ENCODE measurements around the gene MAP9.
"Not testable (repeated sequence)": the region's sequence is repeated elsewhere in the genome, so short reads cannot be mapped to it uniquely, and the experiment has no call there.

MAP9 gene

DNA sequence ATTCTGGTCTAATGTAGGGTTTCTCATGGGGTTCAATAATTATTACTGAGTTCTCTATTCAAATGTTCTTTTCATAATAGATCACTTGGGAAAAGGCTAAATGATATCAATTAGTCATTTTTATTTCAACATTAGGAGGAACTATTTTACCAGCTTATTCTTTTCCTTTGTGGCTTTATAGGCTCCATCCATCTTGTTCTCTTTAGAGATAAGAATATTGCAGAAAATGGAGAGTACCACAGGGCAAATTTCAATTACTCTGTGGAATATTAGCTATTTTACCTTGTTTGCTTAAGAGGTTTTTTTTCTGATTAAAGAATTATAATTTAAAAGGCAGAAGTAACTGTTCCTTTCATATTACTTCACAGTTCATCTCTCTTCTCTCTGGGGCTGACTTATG, 55.8 kb downstream of the MAP9 start:
- no peaks in the 10 kb centered on the region for H3K36me3 ChIP-seq (ENCODE audit: insufficient read depth, low read length)
- H3K4me1 ChIP-seq (ENCODE audit: insufficient read depth, low read length), result no peaks in the 10 kb centered on the region; the same call in 1 of the 2 replicates

DNA sequence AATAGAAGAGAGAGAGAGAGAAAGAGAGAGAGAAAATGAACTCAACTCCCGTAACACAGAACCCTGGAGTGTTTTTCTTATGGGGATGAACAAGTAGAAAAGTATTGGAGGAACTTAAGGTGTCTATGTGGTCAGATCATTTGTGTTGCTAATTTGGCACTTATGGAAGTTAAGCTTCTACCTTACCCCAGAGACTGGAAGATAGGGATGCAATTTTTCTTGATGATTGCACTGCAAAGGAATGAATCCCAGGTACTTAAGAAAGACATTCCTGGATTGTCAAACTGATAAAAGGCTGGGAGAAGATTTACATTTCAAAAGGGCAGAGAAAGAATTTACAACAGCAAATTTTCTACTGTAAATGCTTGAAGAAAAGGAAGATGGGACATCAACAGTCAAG, 57.2 kb downstream of the MAP9 start:
- Histone ChIP-seq H3K9ac (ENCODE audit: low read depth, low read length) (no peak overlapping the region), H3K9me3 (ENCODE audit: control insufficient read depth, insufficient read depth, low read length) (peaks cover 2% of the 10 kb centered on the region), H3K36me3 (ENCODE audit: insufficient read depth, low read length) (no peaks in the 10 kb centered on the region), H3K4me1 (ENCODE audit: insufficient read depth, low read length) (no peaks in the 10 kb centered on the region; the same call in 1 of the 2 replicates)

More for the DNA sequence above, 55.8 kb downstream of the MAP9 start:
- no peak overlapping the region for H3K9ac ChIP-seq (ENCODE audit: low read depth, low read length)
- peaks cover 2% of the 10 kb centered on the region for H3K9me3 ChIP-seq (ENCODE audit: control insufficient read depth, insufficient read depth, low read length)

DNA sequence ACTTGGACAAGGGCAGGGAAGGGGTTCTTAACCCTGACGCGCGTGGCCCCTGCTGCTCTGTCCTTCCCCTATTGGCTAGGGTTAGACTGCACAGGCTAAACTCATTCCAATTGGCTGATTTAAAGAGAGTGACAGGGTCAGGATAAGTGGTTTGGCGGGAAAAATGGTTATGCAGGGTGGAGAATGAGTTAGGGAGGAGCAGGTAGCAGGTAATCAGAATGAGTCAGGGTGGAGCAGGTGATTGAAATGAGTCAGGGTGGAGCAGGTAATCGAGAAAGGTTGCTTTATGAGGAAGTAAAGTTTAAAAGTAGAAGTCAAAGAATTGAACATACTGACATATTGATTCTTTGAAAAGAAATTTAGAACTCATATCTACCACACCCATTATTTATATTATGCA, 64.7 kb downstream of the MAP9 start:
- H3K9me3 ChIP-seq (ENCODE audit: control insufficient read depth, insufficient read depth, low read length); H3K36me3 ChIP-seq (ENCODE audit: insufficient read depth, low read length); H3K9ac ChIP-seq (ENCODE audit: low read depth, low read length); H3K4me1 ChIP-seq (ENCODE audit: insufficient read depth, low read length): not testable (repeated sequence)

DNA sequence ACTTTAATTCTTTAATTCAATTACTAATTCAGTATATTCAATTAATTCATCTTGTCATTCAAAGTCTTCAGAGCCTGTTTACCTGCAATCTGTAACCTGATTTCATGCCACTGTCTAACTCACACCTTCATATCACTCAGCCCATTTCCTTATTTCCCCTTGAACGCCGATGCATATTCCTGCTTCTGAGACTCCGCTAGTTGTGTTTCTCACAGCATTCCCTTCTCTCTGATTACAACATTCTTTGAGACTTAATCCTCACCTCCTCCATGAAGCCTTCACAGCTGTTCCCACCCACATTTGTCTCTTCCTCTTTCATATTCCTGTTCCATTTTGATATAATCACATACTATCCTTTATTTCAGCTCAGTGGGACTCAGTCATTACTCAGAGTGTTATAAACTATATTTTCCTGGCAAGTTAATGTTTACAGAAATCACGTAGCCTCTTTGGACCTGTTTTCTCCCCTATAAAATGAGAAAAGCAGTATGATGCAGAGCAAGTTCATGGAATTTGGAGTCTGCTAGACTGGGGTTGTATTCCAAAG, 69.0 kb downstream of the MAP9 start:
- no peaks in the 10 kb centered on the region for H3K9me3 ChIP-seq (ENCODE audit: control insufficient read depth, insufficient read depth, low read length)
- H3K36me3 ChIP-seq (ENCODE audit: insufficient read depth, low read length), result no peaks in the 10 kb centered on the region
- no peaks in the 10 kb centered on the region for H3K4me1 ChIP-seq (ENCODE audit: insufficient read depth, low read length)
- H3K9ac ChIP-seq (ENCODE audit: low read depth, low read length), result no peak overlapping the region

DNA sequence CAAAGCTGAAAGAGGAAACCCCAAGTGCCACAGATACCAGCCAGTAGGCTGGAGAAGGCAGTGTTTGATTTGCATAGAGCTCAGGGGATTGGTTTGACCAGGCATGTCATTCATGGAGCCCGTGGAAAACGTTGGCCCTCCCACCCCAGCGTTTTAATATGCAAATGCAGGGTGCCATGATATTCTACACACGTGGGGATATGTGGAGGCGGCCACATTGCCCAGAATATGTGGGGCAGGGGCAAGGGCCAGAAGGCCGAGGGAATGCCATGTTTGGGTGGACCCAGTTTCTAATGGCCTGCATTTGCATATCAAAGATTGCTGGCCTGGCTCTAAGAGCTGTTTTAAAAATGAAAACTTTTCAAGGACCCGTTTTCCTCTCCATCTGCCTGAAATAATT, 71.1 kb downstream of the MAP9 start:
- Histone ChIP-seq H3K9me3 (ENCODE audit: control insufficient read depth, insufficient read depth, low read length) (no peaks in the 10 kb centered on the region), H3K4me1 (ENCODE audit: insufficient read depth, low read length) (no peaks in the 10 kb centered on the region), H3K9ac (ENCODE audit: low read depth, low read length) (no peak overlapping the region), H3K36me3 (ENCODE audit: insufficient read depth, low read length) (no peaks in the 10 kb centered on the region)

DNA sequence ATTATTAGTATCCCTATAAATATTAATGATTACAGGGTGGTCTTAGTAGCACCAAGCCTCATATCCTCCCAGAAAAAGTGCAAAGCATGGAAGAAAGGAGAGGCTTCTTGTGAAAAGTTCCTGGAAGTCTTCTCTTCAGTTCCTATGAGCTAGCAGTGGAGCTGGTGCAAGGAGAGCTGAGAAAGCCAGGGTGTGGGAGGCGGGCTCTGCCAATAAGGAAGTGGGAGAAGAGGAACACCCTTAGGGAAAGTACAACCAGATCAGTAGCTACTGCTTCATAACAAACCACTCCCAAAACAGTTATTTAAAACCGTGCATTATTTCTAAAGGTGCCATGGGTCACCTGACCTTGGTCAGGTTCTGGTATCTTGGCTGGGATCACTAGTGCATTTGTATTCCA, 72.4 kb downstream of the MAP9 start:
- Histone ChIP-seq H3K9ac (ENCODE audit: low read depth, low read length) (no peak overlapping the region), H3K4me1 (ENCODE audit: insufficient read depth, low read length) (no peaks in the 10 kb centered on the region), H3K9me3 (ENCODE audit: control insufficient read depth, insufficient read depth, low read length) (no peaks in the 10 kb centered on the region), H3K36me3 (ENCODE audit: insufficient read depth, low read length) (no peaks in the 10 kb centered on the region)

DNA sequence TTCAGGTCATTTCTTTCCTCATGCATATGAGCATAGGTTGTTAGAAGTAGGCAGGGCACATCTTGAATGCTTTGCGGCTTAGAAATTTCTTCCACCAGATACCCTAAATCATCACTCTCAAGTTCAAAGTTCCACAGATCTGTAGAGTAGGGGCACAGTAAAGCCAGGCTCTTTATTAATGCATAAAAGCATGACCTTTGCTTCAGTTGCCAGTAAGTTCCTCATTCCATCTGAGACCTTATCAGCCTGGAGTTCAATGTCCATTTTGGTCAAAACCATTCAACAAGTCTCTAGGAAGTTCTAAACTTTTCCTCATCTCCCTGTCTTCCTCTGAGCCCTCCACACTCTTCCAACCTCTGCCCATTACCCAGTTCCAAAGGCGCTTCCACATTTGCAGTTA, 77.7 kb downstream of the MAP9 start:
- no peaks in the 10 kb centered on the region for H3K4me1 ChIP-seq (ENCODE audit: insufficient read depth, low read length)
- H3K9me3 ChIP-seq (ENCODE audit: control insufficient read depth, insufficient read depth, low read length), result peaks cover 16% of the 10 kb centered on the region; the same call in 1 of the 2 replicates
- no peak overlapping the region for H3K9ac ChIP-seq (ENCODE audit: low read depth, low read length)
- no peaks in the 10 kb centered on the region for H3K36me3 ChIP-seq (ENCODE audit: insufficient read depth, low read length)

Data from ES-I3 (cell line).